MM.1S (cell line): ENCODE measurements around the gene IL7R.

Experiments used
- DNase-seq: peaks from one replicate; pipeline ENCODE4 v3.0.0-alpha.2; 2015
- H2AFZ ChIP-seq: fragments of 300-600 bp; sonication (generic); 2 replicates; pipeline ENCODE4 v1.6.0; 2016; ENCODE audit warnings: antibody characterized with exemption, low read length
- H3F3A ChIP-seq: fragments of 300-600 bp; sonication (generic); 2 replicates; pipeline ENCODE4 v1.6.1; 2016; ENCODE audit warnings: mild to moderate bottlenecking, antibody characterized with exemption, low read length, moderate library complexity, mixed read lengths; ENCODE audit not compliant: insufficient read depth
- H3K27ac ChIP-seq: fragments of 300-600 bp; sonication (generic); 2 replicates; pipeline ENCODE4 v1.5.1; 2016; ENCODE audit warnings: mild to moderate bottlenecking, low read length
- H3K27me3 ChIP-seq: fragments of 300-600 bp; sonication (generic); replicated peaks from 2 replicates; pipeline ENCODE4 v1.6.0; 2016; ENCODE audit warnings: low read length; ENCODE audit not compliant: insufficient read depth
- H3K36me3 ChIP-seq: fragments of 300-600 bp; sonication (generic); replicated peaks from 2 replicates; pipeline ENCODE4 v1.6.1; 2016; ENCODE audit warnings: mild to moderate bottlenecking, low read length, mixed read lengths; ENCODE audit not compliant: insufficient read depth
- H3K4me1 ChIP-seq: fragments of 300-600 bp; sonication (generic); 2 replicates; pipeline ENCODE4 v1.6.1; 2016; ENCODE audit warnings: low read length, mixed read lengths
- H3K4me2 ChIP-seq: fragments of 300-600 bp; sonication (generic); 2 replicates; pipeline ENCODE4 v1.6.0; 2016; ENCODE audit warnings: low read depth, low read length
- H3K4me3 ChIP-seq: fragments of 300-600 bp; sonication (generic); 2 replicates; pipeline ENCODE4 v1.5.1; 2016; ENCODE audit warnings: low read length, mixed read lengths
- H3K79me2 ChIP-seq: fragments of 300-600 bp; sonication (generic); 2 replicates; pipeline ENCODE4 v1.6.1; 2016; ENCODE audit warnings: mixed run types, low read length, mixed read lengths
- H3K9ac ChIP-seq: fragments of 300-600 bp; sonication (generic); 2 replicates; pipeline ENCODE4 v1.6.1; 2016; ENCODE audit warnings: low read length, mixed read lengths
- H3K9me2 ChIP-seq: fragments of 300-600 bp; sonication (generic); replicated peaks from 2 replicates; pipeline ENCODE4 v1.6.1; 2016; ENCODE audit warnings: mild to moderate bottlenecking, low read length, mixed read lengths; ENCODE audit not compliant: insufficient read depth
- H3K9me3 ChIP-seq: fragments of 300-600 bp; sonication (generic); replicated peaks from 2 replicates; pipeline ENCODE4 v1.6.1; 2016; ENCODE audit warnings: mild to moderate bottlenecking, low read length, mixed read lengths; ENCODE audit not compliant: insufficient read depth
- H4K20me1 ChIP-seq: fragments of 300-600 bp; sonication (generic); 2 replicates; pipeline ENCODE4 v1.6.1; 2016; ENCODE audit warnings: mild to moderate bottlenecking, low read length, moderate library complexity, mixed read lengths; ENCODE audit not compliant: insufficient read depth
- EZH2phosphoT487 ChIP-seq: fragments of 300-600 bp; sonication (generic); IDR thresholded peaks from 2 replicates; pipeline ENCODE4 v1.6.1; 2018; ENCODE audit warnings: antibody characterized with exemption, low read length
- TF ChIP-seq, protein P1 (sequence below): fragments of 300-600 bp; sonication (generic); IDR thresholded peaks from 2 replicates; pipeline ENCODE4 v1.5.1; 2016; ENCODE audit warnings: antibody characterized with exemption, low read length, mixed read lengths

IL7R gene

DNA sequence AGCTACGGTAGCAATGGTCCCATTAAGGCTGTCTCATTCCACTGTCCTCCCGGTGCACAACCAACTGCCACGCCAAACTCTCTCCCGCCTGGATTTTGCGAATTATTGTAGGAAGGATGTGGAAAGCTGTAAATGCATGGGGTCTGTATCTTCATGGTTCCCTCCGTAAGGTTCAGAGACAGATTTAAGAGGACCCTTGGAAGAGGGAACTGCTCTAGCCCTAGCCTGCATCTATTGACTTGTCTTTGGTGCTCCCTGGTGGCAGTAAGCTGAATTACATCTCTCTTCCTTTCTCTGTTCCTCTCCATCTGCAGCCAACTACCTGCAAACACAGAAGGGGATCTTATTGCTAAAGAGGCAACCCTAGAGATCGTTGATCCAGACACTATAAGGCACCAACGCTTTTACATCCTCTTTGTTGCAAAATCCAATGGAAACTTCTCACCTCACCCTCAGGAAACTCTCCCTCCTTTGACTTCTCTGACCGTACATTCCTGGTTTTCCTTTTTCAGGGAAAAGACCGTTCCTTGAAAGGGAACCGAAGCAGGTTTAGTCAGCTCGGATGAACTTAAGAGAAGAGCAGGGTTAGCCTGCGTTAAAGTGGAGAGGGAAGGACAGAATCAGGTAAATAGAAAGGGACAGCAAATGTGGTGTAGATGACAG, 69.8 kb downstream of the IL7R start:
- H3K9me3 ChIP-seq = no peaks in the 10 kb centered on the region
- no peaks in the 10 kb centered on the region for H3K27me3 ChIP-seq
- no peaks in the 10 kb centered on the region for H3K36me3 ChIP-seq
- no peak overlapping the region for H3K9ac ChIP-seq
- no peaks in the 10 kb centered on the region for H3F3A ChIP-seq
- H3K9me2 ChIP-seq = no peaks in the 10 kb centered on the region
- DNase-seq = peak; percentile 36
- TF ChIP-seq, protein P1, sequence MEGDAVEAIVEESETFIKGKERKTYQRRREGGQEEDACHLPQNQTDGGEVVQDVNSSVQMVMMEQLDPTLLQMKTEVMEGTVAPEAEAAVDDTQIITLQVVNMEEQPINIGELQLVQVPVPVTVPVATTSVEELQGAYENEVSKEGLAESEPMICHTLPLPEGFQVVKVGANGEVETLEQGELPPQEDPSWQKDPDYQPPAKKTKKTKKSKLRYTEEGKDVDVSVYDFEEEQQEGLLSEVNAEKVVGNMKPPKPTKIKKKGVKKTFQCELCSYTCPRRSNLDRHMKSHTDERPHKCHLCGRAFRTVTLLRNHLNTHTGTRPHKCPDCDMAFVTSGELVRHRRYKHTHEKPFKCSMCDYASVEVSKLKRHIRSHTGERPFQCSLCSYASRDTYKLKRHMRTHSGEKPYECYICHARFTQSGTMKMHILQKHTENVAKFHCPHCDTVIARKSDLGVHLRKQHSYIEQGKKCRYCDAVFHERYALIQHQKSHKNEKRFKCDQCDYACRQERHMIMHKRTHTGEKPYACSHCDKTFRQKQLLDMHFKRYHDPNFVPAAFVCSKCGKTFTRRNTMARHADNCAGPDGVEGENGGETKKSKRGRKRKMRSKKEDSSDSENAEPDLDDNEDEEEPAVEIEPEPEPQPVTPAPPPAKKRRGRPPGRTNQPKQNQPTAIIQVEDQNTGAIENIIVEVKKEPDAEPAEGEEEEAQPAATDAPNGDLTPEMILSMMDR = peak; percentile 84
- no peak for TF ChIP-seq EZH2phosphoT487
- H3K4me1 ChIP-seq = no peaks in the 10 kb centered on the region
- H2AFZ ChIP-seq = no peak overlapping the region
- no peak overlapping the region for H3K4me2 ChIP-seq
- no peak overlapping the region for H3K27ac ChIP-seq
- no peaks in the 10 kb centered on the region for H3K79me2 ChIP-seq
- H4K20me1 ChIP-seq = no peaks in the 10 kb centered on the region
- H3K4me3 ChIP-seq = no peak overlapping the region
